HG03135 (cell line): ENCODE results near the gene GPR35.
"Not testable (repeated sequence)": the region's sequence is repeated elsewhere in the genome, so short reads cannot be mapped to it uniquely, and the experiment has no call there.

ENCODE experiments used
- ATAC-seq: cut with Tn5 transposase; IDR thresholded peaks from one replicate; pipeline ENCODE4 v1.9.1; 2021; ENCODE audit warnings: mild to moderate bottlenecking, moderate library complexity; ENCODE audit not compliant: unreplicated experiment

GPR35 gene

GRCh38 chr2:240650254-240650965, 25.1 kb downstream of the GPR35 start:
- no peak for ATAC-seq

- ATAC-seq, result no peak
These were observed 25.9 kb downstream of the GPR35 start for GRCh38 chr2:240651185-240651584.

GRCh38 chr2:240655931-240656886, 30.9 kb downstream of the GPR35 start:
- ATAC-seq, result peak; percentile 51

DNA sequence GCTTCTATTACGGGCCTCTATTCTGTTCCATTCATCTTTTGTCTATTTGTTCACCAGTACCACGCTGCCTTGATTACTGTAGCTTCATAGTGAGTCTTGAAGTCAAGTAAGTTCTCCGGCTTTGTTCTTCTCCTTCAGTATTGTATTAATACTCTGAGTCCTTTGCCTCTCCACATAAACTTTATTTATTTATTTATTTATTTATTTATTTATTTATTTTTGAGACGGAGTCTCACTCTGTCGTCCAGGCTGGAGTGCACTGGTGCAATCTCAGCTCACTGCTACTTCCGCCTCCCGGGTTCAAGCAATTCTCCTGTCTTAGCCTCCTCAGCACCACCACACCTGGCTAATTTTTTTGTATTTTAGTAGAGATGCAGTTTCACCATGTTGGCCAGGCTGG, 34.6 kb downstream of the GPR35 start:
- ATAC-seq, result not testable (repeated sequence)

- no peak for ATAC-seq
These were observed 37.4 kb downstream of the GPR35 start for GRCh38 chr2:240662681-240663080.

GRCh38 chr2:240663546-240664190, 38.4 kb downstream of the GPR35 start:
- no peak for ATAC-seq

- ATAC-seq, result no peak
These were observed 39.3 kb downstream of the GPR35 start for GRCh38 chr2:240664622-240665021.

GRCh38 chr2:240670402-240670801, 45.1 kb downstream of the GPR35 start:
- ATAC-seq, result no peak

DNA sequence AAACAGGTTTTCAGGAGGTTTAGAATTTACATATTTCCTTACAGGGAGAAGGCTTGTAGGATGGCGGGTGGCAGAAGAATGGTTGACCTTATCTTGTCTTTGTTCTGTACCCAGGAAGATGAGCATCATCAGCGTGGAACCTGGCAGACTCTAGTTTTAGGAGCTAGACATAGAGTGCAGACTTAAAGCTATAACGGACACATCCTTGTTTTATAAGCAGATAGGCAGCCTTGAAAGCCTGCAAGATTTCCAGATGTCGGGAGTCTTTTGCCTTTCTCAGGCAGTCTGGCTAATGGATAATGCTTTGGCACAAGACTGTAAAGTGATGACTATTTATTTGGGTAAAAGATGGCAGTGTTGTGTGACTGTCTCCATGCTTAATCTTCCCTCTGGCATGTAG, 45.7 kb downstream of the GPR35 start:
- ATAC-seq, result no peak

GRCh38 chr2:240672076-240672700, 46.9 kb downstream of the GPR35 start:
- no peak for ATAC-seq

- no peak for ATAC-seq
These were observed 47.5 kb downstream of the GPR35 start for GRCh38 chr2:240672701-240673190.

GRCh38 chr2:240674461-240675184, 49.3 kb downstream of the GPR35 start:
- ATAC-seq, result not testable (repeated sequence)

- ATAC-seq, result not testable (repeated sequence)
These were observed 50.1 kb downstream of the GPR35 start for GRCh38 chr2:240675345-240675744.

DNA sequence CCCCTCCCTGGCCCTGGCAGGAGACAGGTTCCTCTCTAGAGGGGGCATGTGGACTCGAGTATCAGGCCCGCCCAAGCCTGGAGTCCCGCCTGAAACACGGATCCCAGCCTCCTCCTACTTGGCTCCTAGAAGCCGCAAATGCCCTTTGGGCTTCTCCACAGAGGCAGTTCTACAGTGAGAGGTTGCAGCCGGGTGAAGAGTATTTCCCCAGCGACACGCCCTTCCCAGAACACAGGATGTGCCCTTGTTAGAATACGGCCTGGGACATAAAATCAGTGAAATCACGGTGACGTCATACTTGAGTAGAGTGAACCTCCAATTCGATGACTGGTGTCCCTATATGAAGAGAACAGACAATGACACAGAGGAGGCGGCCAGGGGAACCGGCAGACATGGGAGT, 52.8 kb downstream of the GPR35 start:
- not testable (repeated sequence) for ATAC-seq

- not testable (repeated sequence) for ATAC-seq
These were observed 53.6 kb downstream of the GPR35 start for GRCh38 chr2:240678909-240679308.

GRCh38 chr2:240680185-240680584, 54.9 kb downstream of the GPR35 start:
- ATAC-seq, result not testable (repeated sequence)
